HG03521 (cell line): ENCODE results near the gene RPS29.
"Not testable (repeated sequence)": the region's sequence is repeated elsewhere in the genome, so short reads cannot be mapped to it uniquely, and the experiment has no call there.

ENCODE experiments used
- ATAC-seq: cut with Tn5 transposase; IDR thresholded peaks from one replicate; pipeline ENCODE4 v1.9.1; 2021; ENCODE audit warnings: mild to moderate bottlenecking, moderate library complexity; ENCODE audit not compliant: unreplicated experiment

Gene RPS29

DNA sequence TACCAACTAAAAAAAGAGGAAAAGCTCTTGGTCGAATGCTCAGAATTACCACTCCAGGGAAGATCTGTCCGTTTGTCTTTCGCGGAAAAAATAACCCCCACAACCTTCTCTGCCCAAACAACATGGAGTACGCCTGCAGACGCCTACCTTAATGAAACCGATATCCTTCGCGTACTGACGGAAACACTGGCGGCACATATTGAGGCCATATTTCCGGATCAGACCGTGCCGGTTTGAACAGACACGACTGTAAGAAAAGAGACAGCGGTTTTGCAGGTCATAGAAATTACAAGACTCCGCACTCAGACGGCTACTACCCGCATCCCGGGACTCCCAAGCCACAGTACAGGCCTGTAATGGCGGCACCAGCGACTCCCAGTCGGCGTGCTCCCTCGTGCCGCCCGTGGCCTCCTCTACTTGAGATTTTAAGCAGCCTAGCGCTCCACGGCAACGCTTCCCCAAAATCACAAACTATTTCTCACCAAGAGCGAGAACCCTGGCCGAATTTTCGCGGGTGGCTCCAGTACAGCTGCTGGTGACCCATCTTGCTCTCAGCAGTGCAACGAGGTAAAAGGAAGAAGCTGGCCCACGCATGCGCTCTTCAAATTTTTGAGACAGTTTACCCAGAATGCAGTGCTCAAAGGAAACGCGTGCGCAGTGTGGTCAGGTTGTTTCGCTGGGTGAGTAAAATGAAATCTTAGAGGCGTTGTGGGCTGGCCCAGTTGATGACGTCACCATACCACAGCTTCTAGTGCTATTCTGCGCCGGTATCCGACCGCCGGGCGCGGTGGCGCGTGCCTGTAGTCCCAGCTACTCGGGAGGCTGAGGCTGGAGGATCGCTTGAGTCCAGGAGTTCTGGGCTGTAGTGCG, at the start of gene RPS29:
Gene RPS29, minus strand, starts transcription at position 578 of the 870 bp plus-strand sequence. Its CDS starts 34 bp downstream, at position 544.
- peak; percentile 93 for ATAC-seq

DNA sequence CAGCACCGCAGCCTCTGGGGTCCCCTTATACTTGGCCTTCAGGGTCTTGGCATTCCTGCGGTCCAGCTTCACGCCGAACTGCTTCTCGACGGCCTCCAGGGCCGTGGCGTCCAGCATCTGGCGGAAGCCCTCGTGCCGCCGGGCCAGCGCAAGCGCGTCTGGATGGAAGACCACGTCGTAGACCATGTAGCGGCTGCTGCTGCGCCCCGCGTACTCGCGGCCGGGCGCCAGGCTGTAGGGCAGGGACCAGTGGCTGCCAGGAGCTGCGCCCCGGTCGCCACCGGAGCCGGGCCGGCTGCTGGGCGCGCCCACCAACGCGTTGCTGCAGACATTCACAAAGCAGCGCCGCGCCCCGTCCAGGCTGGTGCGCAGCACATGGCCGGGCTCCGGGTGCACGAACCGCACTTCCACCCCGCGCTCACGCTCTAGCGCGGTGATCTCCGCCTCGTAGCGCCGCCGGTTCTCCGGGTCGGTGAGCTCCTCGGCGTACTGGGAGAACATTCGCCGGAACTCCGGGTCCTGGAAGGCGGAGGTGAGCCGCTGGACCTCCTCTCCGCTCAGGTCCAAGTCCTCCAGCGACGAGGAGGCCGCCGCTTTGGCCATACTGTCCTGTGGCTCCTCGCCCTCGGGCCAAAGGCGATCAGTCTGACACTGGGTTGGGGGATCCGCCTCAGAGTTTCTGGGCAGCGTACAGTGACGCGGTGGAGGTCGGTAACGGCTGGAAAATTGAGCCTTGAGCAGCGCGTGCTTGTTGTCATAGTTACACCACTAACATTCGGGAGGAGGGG, 48.6 kb upstream of the RPS29 start, which contains the start of gene DNAAF2:
Gene DNAAF2, minus strand, starts transcription at position 698 of the 788 bp plus-strand sequence. Its CDS starts 95 bp downstream, at position 603.
- ATAC-seq, result peak; percentile 27

DNA sequence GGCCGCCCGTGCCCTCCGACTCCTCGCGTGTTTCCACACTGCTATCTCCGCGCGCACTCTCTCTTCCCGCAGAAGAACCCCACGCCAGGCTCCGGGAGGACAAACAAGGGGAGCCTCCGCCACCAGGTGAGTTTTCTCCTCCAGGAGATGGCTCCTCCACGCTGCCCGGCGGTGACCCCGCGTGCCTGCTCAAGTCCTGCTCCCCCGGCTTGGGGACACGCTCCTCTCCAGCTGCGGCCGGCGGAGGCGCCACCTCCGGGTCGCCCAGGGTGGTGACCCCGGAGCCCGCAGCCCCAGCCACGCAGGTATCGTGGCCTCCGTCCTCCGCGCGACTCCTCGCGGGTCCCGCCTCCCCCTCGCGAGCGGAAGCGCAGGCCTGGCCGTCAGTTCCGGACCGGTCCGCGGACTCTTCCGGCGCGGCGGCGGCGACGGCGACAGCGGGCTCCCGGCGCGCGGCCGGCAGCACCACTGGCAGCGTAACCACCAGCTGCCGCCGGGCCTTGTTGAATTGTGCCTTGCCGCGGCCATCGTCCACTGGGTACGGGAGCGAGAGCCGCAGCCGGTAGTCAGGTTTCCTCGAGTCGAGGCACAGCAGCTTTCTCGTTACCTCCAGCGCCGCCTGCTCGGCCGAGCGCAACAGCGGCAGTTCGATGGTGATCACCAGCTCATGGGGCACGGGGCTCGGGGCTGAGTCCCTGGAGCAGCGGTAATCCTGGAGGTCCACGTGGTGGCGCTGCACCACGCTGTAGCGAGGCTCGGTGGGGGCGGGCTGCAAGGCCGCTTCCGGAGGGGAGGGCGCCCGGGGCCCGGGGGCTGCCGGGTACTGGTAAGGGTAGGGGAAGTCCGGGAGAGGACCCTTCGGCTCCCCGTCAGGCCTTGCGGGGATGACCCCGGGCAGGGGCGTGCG, 47.7 kb upstream of the RPS29 start:
- ATAC-seq, result peak; percentile 67

DNA sequence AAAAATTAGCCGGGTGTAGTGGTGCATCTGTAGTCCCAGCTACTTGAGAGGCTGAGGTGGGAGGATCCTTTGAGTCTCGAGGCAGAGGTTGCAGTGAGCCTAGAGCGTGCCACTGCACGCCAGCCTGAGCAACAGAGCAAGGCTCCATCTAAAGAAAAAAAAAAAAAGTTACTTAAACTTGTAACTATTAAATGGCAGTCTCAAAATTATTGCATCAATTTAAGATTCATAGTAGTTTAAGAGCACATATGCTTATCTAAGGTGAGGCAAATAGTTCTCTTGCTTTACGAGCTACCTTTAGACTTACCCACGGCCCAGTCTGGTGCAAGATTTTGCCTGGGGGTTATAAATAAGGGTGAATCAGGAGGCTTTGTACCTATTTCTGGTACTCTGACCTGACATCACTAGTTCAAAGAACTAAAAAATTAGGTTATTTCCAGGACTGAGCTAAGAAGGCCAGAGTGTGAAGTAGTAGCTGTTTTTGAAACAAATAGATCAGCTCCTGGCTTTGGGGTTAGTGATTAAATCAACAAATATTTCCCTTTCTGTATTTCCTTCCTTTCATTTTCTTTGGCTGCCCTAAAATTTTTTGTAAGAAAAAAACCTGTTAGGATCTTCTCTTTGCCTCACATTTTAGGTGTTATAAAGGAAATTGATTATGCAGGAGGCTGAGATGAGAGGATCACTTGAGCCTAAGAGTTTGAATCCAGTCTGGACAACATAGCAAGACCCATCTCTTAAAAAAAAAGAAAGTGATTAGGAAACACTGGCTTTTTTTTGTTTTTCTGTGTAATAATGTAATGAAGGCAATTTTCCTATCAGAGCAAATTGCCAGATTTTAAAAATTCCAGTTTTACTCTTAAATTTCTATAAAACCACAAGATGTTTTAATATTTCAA, 38.0 kb upstream of the RPS29 start:
- no peak for ATAC-seq

DNA sequence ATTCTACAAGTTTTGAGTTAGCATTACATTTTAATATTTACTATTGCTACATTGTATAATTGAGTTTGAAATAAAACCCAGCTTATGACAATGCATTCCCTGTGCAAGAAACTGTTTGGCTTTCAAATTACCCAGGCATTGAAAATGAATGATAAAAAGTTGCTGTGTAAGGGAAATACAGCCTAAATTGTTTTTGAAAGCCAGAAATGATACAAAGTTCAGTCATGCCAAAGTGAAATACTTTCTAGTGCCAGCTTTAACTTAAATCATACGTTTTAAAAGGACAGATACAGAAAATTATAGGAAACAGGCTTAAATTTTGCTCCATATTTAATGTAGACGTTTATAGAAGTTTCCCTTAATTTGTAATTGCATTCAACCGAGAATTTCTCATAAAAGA, 37.2 kb upstream of the RPS29 start:
- no peak for ATAC-seq

DNA sequence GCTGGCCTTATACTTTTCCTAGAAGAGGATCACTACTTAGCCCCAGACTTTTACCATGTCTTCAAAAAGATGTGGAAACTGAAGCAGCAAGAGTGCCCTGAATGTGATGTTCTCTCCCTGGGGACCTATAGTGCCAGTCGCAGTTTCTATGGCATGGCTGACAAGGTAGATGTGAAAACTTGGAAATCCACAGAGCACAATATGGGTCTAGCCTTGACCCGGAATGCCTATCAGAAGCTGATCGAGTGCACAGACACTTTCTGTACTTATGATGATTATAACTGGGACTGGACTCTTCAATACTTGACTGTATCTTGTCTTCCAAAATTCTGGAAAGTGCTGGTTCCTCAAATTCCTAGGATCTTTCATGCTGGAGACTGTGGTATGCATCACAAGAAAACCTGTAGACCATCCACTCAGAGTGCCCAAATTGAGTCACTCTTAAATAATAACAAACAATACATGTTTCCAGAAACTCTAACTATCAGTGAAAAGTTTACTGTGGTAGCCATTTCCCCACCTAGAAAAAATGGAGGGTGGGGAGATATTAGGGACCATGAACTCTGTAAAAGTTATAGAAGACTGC, 35.9 kb upstream of the RPS29 start:
- no peak for ATAC-seq

DNA sequence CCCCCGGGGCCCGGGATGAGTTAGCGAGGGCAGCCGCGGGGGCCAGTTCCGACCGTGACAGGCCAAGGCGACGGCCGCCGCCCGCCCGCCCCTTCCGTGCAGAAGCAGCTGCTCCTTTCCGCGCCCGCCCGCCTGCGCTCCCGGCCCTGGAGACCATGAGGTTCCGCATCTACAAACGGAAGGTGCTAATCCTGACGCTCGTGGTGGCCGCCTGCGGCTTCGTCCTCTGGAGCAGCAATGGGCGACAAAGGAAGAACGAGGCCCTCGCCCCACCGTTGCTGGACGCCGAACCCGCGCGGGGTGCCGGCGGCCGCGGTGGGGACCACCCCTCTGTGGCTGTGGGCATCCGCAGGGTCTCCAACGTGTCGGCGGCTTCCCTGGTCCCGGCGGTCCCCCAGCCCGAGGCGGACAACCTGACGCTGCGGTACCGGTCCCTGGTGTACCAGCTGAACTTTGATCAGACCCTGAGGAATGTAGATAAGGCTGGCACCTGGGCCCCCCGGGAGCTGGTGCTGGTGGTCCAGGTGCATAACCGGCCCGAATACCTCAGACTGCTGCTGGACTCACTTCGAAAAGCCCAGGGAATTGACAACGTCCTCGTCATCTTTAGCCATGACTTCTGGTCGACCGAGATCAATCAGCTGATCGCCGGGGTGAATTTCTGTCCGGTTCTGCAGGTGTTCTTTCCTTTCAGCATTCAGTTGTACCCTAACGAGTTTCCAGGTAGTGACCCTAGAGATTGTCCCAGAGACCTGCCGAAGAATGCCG, 35.1 kb upstream of the RPS29 start:
- peak; percentile 19 for ATAC-seq

DNA sequence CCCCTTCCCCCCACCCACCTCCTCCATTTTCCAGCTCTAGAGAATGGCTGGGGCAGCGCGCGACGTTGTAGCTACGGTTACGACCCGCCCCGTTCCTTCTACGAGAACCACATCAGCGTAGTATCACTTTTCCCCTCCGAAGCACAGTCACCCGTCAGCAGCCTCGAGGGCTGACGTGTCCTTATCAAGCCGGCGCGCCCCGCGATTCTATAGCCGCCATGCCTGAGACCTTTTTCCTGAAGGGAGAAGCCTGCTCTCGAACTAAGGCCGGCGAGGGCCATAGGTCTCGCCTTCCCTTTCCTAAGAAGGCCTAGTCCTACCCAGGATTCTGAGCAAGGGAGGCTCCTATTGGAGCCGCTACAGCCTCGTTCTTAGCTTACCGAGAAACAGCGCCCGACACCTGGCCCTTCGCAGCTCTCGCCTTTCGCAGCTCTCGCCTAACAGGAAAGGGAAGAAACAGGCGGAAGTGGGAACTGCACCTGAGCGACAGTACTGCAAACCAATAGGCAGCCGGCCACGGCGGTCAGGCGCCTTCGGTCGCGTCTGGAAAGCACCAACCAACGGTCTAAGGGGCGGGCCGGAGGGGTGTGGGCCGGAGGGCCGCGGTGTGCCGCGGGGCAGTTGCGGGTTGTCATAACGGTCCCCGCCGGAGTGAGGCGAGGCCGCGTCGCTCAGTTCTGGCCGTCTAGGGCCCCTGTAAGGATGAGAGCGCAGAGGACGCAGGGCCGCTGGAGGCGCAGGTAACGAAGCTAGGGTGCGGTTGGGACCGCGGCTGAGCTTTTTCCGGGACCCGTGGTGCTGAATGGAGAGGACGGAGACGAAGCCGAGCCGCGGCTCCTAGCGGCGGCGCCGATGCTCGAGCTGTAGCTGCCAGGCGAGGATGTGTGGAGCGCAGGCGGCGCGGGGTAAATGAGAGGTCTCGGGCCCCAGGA, 34.3 kb upstream of the RPS29 start, which contains the start of the genes MGAT2 and RPL36AL:
Gene MGAT2, plus strand, starts transcription at position 618 of the 932 bp plus-strand sequence. CDS start 470 bp downstream, outside the sequence.
Gene RPL36AL, minus strand, starts transcription at position 445 of the 932 bp plus-strand sequence. CDS start 1,522 bp downstream, outside the sequence.
- peak; percentile 94 for ATAC-seq

DNA sequence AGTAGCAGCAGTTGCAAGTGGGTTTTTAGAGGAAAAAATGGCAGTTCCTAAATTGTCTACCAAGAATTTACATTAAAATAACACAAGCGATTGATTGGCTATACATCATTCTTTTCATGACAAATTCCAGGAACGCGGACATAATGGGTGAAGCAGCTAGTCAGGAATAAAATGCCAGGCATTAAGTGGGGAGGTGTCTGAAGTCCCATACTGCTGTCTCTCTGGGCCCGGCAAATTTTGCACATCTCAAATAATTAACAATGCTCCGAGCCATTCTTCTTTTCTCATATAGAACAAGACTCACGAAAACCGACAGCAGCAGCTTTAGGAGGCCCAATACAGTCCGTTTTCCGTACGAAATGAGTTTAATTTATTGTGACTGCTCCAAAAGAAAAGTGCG, 33.5 kb upstream of the RPS29 start:
- no peak for ATAC-seq

DNA sequence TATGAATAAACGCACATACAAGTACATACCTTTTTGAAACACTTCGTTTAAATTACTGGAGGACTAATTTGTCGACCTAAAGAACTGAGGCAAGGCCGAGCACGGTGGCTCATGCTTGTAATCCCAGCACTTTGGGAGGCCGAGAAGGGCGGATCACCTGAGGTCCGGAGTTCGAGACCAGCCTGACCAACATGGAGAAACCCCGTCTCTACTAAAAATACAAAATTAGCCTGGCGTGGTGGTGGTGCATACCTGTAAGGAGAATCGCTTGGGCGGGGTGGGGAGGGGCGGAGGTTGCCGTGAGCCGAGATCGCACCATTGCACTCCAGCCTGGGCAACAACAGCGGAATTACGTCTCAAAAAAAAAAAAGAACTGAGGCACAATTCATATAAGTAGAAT, 33.1 kb upstream of the RPS29 start:
- ATAC-seq, result not testable (repeated sequence)

DNA sequence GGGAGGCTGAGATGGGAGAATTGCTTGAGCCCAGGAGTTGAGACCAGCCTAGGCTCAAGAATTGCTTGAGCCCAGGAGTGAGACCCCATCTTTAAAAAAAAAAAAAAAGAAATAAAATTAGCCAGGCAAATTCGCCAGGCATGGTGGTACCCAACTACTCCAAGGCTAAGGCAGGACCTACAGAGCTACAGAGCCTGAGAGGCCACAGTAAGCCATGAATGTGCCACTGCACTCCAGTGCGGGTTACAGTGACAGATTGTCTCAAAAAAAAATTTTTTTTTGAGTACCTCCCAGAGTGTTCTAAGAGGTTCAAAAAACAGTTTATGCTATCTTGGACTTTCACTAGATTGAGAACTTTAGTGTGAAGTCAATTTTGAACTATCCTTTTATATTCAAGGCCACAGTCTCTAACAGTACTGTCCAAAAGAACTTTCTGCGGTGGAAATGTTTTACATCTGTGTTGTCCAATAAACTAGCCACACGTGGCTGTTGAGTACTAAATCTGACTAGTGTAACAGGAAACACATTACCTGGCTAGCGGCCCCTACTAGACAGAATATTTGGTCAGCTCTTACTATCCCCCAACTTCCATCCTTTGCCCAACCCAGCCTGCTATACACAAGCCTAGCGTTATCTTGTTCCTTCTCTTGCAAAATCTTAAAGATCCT, 31.8 kb upstream of the RPS29 start:
- ATAC-seq, result no peak

DNA sequence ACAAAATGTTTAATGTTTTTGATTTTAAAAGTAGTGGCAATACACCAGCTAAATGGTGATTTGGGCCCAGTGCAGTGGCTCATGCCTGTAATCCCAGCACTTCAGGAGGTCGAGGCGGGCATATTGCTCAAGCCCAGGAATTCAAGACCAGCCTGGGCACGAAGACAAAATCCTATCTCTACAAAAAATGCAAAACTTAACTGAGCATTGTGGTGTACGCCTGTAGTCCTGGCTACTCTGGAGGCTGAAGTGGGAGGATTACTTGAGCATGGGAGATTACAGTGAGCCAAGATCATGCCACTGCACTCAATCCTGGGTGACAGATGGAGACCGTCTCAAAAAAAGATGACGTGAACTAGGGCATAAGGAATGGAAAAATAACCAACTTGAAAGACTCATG, 29.6 kb upstream of the RPS29 start:
- ATAC-seq, result no peak

DNA sequence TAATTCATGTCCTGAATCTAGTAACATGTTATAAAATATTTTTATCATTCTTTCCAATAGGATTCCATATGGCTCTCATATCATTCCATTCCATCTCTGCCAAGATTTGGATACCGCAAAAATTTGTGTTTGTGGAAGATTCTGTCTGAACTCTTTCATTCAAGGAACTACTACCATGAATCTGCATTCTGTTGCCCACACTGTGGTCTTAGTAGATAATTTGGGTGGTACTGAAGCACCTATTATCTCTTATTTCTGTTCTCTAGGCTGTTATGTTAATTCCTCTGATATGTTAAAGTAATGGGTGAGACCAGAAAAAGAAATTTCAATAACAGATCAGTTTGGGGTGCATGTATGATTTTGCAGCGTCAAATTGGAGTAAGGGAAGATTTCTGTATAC, 28.0 kb upstream of the RPS29 start:
- ATAC-seq, result no peak

DNA sequence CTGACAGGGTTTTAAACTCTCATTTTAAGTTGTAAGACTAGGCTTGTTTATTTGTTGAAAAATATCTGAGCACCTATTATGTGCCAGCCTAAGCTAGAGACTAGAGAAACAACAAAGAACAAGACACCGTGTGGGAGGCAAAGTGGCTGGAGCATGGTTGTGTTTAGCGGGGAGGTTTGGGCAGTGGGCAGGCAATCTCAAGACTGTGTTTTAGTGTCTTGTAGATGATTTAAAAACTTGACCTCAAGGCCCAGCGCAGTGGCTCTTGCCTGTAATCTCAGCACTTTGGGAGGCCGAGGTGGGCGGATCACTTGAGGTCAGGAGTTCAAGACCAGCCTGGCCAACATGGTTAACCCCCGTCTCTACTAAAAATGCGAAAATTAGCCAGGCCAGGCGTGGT, 26.5 kb upstream of the RPS29 start:
- ATAC-seq, result no peak

DNA sequence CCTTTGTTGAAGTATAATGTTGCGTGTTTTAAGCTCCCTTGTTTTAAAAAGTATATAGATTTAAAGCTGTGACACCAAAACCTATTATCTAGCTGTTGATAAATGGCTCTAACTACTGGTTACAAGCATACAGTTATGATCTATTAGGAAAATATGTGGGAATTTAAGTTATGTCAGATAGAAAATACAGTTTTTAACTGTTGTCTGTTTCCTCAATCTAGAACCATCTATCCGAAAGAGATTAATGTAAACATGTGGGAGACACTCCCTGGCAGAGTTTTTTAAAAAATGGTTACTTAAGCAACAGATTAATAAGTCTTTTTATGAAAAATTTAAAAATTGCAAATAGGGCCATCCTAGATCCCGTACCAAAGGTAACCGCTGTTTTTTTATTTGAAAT, 26.1 kb upstream of the RPS29 start:
- ATAC-seq, result no peak

DNA sequence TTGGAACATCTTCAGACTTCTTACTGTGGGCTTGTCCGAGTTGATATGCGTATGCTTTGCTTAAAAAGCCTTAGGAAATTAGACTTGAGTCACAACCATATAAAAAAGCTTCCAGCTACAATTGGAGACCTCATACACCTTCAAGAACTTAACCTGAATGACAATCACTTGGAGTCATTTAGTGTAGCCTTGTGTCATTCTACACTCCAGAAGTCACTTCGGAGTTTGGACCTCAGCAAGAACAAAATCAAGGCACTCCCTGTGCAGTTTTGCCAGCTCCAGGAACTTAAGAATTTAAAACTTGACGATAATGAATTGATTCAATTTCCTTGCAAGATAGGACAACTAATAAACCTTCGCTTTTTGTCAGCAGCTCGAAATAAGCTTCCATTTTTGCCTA, 21.4 kb upstream of the RPS29 start:
- ATAC-seq, result no peak
